K562 treated with DMSO at 1 percent for 4 hours (cell line): ENCODE data around the gene PRRT3. TPM values are rescaled to one million over a fixed set of nuclear protein-coding genes. Genes with fewer than 3 reads are reported as not detected.

Experiments used
- total RNA-seq: library from RNA; unstranded; fragments of 300-600 nt; gene quantifications from 2 replicates; pipeline ENCODE4 v1.2.3, GENCODE V29; 2022; ENCODE audit not compliant: insufficient read depth

PRRT3 gene
- 2.0 and 2.2 TPM in 2 replicates for total RNA-seq

DNA sequence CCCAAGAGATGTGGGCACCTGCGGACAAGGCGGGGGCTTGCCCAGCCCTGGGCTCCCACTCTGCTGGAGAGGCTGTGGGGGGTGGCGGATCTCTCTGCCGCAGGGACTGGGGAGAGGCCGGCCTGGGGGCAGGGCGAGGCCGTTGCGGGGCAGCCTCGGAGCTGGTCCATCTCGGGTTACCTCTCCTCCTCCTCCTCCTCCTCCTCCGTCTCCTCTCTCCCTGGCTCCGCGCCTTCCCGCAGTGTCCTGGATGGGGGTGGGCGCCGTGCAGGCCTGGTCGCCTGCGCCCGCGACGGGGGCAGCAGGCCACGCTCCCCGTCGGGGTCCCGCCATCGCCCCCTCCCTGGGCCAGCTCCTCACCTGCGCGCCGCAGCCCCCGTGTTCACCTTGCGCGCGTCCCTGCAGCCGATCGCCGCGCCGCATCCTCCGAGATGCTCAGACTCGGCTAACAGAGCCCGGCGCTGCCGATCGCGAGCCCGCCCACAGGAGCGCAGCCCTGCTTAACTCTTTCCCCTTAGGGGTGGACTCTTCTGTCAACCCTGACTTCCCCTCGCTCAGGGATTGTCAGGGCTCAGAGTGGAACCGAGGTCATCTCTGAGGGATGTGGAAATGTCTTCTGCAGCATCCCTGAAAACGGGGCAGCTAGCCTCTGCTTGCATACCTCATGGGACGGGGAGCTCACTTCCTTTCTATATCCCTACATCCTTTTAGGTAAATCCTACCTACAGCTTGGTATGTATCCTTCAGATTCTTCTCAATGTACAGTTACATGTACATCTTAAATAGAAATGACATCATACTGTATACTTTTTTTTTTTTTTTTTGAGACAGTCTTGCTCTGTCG, at the start of gene PRRT3:
TSS of gene PRRT3 (minus strand) at position 447 of the 844 bp plus-strand sequence. CDS start 2,293 bp downstream, outside the sequence.

DNA sequence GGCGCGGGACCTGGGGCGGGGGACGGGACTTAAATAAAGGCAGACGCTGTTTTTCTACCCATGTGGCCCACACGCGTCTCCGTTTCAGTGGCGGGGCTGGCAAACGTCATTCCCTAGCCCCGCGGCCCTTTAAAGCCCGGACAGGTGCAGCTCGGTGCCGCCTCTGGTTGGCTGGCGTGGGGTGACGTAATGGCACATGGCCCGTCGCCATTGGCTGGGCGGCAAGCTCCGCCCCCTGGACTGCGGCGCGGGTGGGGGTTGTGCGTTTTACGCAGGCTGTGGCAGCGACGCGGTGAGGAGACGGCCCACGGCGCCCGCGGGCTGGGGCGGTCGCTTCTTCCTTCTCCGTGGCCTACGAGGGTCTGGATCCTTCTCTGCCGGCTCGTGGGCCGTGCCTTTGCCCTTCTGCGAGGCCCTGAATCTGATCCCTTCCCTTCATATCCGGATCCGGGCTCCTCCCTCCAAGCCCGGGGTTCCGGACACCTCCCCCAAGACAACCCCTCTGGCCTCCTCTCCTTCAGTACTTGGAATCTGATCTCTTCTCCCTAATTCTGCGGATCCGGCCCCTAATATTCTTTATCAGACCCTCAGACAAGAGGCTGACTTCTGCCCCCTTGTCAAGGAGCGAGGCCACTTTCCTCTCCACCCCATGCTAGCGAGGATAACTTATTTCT, 18.5 kb downstream of the PRRT3 start, which contains the start of gene CRELD1:
TSS of gene CRELD1 (plus strand) at position 274 of the 674 bp plus-strand sequence. CDS start 605 bp downstream, outside the sequence.

DNA sequence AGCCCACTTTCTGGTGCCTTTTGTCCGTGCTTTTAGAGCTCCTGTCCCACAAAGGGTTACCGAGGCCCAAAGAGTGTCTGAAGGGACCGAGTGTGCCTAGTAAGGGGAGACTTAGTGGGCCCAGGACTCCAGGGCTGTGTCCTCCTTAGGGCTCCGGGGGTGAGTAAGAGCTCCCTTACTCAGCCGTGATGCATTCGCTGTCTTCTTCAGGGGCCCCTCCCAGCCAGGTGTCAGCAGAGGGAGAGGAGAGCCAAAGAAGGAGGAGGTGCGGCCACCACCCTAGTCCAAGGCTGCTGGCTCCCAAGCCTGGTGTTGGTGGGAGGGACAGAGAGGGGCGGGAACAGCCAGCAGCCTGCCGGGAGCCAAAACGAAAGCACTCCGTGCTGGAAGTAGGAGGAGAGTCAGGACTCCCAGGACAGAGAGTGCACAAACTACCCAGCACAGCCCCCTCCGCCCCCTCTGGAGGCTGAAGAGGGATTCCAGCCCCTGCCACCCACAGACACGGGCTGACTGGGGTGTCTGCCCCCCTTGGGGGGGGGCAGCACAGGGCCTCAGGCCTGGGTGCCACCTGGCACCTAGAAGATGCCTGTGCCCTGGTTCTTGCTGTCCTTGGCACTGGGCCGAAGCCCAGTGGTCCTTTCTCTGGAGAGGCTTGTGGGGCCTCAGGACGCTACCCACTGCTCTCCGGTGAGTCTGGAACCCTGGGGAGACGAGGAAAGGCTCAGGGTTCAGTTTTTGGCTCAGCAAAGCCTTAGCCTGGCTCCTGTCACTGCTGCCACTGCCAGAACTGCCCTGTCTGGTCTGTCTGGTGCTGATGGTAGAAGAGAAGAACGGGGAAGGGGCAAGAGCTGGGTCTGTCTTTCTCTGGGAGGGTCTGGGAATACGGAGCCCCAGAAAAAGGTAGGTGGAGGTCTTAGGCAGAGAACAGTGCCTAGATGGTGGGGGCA, 35.2 kb downstream of the PRRT3 start, which contains the start of gene IL17RC:
TSS of gene IL17RC (plus strand) at position 365 of the 947 bp plus-strand sequence. CDS start at position 583, 218 bp downstream.

DNA sequence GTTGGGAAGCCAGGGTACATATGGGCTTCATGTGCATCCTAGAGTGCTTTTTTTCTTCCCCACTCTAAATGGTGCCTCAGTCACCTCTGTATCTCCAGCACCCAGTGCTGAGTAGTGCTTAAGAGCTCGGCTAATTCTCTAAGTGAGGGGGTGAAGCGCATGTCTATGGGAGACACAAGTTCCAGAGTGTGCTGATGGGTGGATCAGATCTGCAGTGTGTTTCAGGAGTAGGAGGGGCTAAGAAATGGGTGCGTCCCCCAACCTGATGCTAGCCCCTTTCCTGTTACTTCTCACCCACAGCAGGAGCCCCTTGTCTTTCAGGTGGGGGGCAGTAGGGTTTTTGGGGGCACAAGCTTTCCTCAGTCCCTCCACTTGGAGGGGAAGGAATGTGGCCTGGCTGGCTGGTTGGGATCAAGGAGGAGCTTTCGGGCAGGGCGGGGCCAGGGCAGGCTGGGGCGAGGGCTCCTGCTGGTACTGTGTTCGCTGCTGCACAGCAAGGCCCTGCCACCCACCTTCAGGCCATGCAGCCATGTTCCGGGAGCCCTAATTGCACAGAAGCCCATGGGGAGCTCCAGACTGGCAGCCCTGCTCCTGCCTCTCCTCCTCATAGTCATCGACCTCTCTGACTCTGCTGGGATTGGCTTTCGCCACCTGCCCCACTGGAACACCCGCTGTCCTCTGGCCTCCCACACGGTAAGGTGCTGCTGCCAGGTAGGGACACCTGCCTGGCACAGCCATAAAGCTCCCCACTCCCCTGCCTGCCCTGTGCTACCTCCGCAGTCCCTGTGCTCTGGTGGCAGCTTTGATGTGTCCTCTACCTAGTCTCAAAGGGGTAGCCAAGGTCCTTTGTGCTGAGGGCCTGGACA, 49.6 kb downstream of the PRRT3 start, which contains the start of gene IL17RE:
TSS of gene IL17RE (plus strand) at position 477 of the 866 bp plus-strand sequence. CDS start at position 562, 85 bp downstream.

Other genes starting within 250 kb of the PRRT3 start
- not detected in 2 replicates for gene CPNE9, start 248.6 kb downstream of the PRRT3 start, total RNA-seq
- 19.5 and 29.7 TPM in 2 replicates for gene BRPF1, start 220.7 kb downstream of the PRRT3 start, total RNA-seq
- gene OGG1, start 202.5 kb downstream of the PRRT3 start, total RNA-seq = 20.9 and 24.2 TPM in 2 replicates
- gene CAMK1, start 182.5 kb downstream of the PRRT3 start, total RNA-seq = 16.1 and 20.6 TPM in 2 replicates
- 121 and 126 TPM in 2 replicates for gene TADA3, start 159.9 kb downstream of the PRRT3 start, total RNA-seq
- 31.4 and 43.3 TPM in 2 replicates for gene ARPC4, start 159.3 kb downstream of the PRRT3 start, total RNA-seq
- gene TTLL3, start 142.1 kb downstream of the PRRT3 start, total RNA-seq = 36.4 and 73.2 TPM in 2 replicates
- gene RPUSD3, start 108.4 kb downstream of the PRRT3 start, total RNA-seq = 58.7 and 68.6 TPM in 2 replicates
- not detected in 2 replicates for gene CIDEC, start 72.2 kb downstream of the PRRT3 start, total RNA-seq
- gene JAGN1, start 61.8 kb downstream of the PRRT3 start, total RNA-seq = 45.5 and 55.9 TPM in 2 replicates
- gene IL17RE, start 49.6 kb downstream of the PRRT3 start, total RNA-seq = 0.47 and 0.73 TPM in 2 replicates
- 25.2 and 30.3 TPM in 2 replicates for gene IL17RC, start 35.3 kb downstream of the PRRT3 start, total RNA-seq
- gene CRELD1, start 18.6 kb downstream of the PRRT3 start, total RNA-seq = 14.9 and 18.3 TPM in 2 replicates
- gene EMC3, start 34.4 kb upstream of the PRRT3 start, total RNA-seq = 35.7 and 39.9 TPM in 2 replicates
- gene FANCD2, start 74.0 kb upstream of the PRRT3 start, total RNA-seq = 43.5 and 64.5 TPM in 2 replicates
- not detected in 2 replicates for gene FANCD2OS, start 155.8 kb upstream of the PRRT3 start, total RNA-seq
- 234 and 242 TPM in 2 replicates for gene BRK1, start 163.3 kb upstream of the PRRT3 start, total RNA-seq
- 81.1 and 91.2 TPM in 2 replicates for gene VHL, start 189.4 kb upstream of the PRRT3 start, total RNA-seq
- 4.3 and 6.0 TPM in 2 replicates for gene IRAK2, start 212.5 kb upstream of the PRRT3 start, total RNA-seq